HT-29 (cell line): ENCODE results near the gene CYP4F8. TPM values are rescaled to one million over a fixed set of nuclear protein-coding genes. Genes with fewer than 3 reads are reported as not detected.

Source experiments
- small RNA-seq: library from RNA; depleted of rRNA; stranded (forward); fragments of <200 nt; gene quantifications from one replicate; pipeline ENCODE3, GENCODE V24; 2014
- total RNA-seq: library from RNA; depleted of rRNA; stranded (reverse); fragments of >200 nt; shearing (Covaris generic); gene quantifications from 2 replicates; pipeline ENCODE4 v1.2.3, GENCODE V29; 2014; rRNA removed

CYP4F8 gene
- total RNA-seq, 1 experiment from 2014 or later = not detected

Small RNAs within 50 kb of the gene (small RNA-seq; reads per million reads assigned to genes)
- gene AD000091.1 = not detected

Other genes with a start within 250 kb of the CYP4F8 start
- 41.7 and 50.4 TPM in 2 replicates for gene AKAP8, start 235.4 kb upstream of the CYP4F8 start, total RNA-seq
- 66.2 and 66.3 TPM in 2 replicates for gene AKAP8L, start 196.2 kb upstream of the CYP4F8 start, total RNA-seq
- 18.4 and 32.9 TPM in 2 replicates for gene WIZ, start 165.3 kb upstream of the CYP4F8 start, total RNA-seq
- not detected in 2 replicates for gene RASAL3, start 150.7 kb upstream of the CYP4F8 start, total RNA-seq
- not detected in 2 replicates for gene PGLYRP2, start 135.7 kb upstream of the CYP4F8 start, total RNA-seq
- not detected in 2 replicates for gene CYP4F22, start 106.7 kb upstream of the CYP4F8 start, total RNA-seq
- 0.89 and 0.99 TPM in 2 replicates for gene CYP4F3, start 25.7 kb downstream of the CYP4F8 start, total RNA-seq
- gene CYP4F12, start 57.9 kb downstream of the CYP4F8 start, total RNA-seq = 6.9 and 12.2 TPM in 2 replicates
- not detected in 2 replicates for gene OR10H2, start 112.8 kb downstream of the CYP4F8 start, total RNA-seq
- not detected in 2 replicates for gene OR10H3, start 122.8 kb downstream of the CYP4F8 start, total RNA-seq
- 0.18 TPM in 1 of 2 replicates, not detected in the other for gene OR10H5, start 172.4 kb downstream of the CYP4F8 start, total RNA-seq
- not detected in 2 replicates for gene OR10H1, start 200.4 kb downstream of the CYP4F8 start, total RNA-seq